ENCODE results near the gene MPZL3. TPM values are rescaled to one million over a fixed set of nuclear protein-coding genes. Genes with fewer than 3 reads are reported as not detected.

The MPZL3 gene
- polyA plus RNA-seq, 1 donor from 2014 or later = 3.6 TPM

- TF ChIP-seq REST (IDR thresholded peaks at IDR 0.05; ENCODE audit: borderline replicate concordance) = no peak
- no peak for TF ChIP-seq POLR2AphosphoS5 (IDR thresholded peaks at IDR 0.05)
- no peak for TF ChIP-seq SMC3 (conservative IDR thresholded peaks at IDR 0.05; ENCODE audit: poor library complexity)
- no peak for TF ChIP-seq EZH2 (IDR thresholded peaks at IDR 0.05; ENCODE audit: borderline replicate concordance, insufficient read depth, low read length, poor library complexity, severe bottlenecking)
- no peak for TF ChIP-seq EP300 (conservative IDR thresholded peaks at IDR 0.05; ENCODE audit: poor library complexity, severe bottlenecking)
- no peak for TF ChIP-seq MXI1 (conservative IDR thresholded peaks at IDR 0.05; ENCODE audit: poor library complexity, severe bottlenecking)
- no peak for TF ChIP-seq TAF1 (IDR thresholded peaks at IDR 0.05; ENCODE audit: low read depth)
- TF ChIP-seq RAD21 (conservative IDR thresholded peaks at IDR 0.05) = no peak
- no peak for TF ChIP-seq CTCF (IDR thresholded peaks at IDR 0.05; ENCODE audit: poor library complexity, severe bottlenecking)
- no peak overlapping the region for H3K4me3 ChIP-seq (ENCODE audit: low read length)
- no peak overlapping the region for H2AFZ ChIP-seq (ENCODE audit: low read depth, low read length)
- H3K4me2 ChIP-seq (ENCODE audit: low read length) = no peak overlapping the region
- no peaks in the 10 kb centered on the region for H4K20me1 ChIP-seq (ENCODE audit: insufficient read depth)
- H3K9me2 ChIP-seq (ENCODE audit: insufficient read depth, low read length) = no peaks in the 10 kb centered on the region
- no peaks in the 10 kb centered on the region for H3K9me3 ChIP-seq (ENCODE audit: low read length)
- no peaks in the 10 kb centered on the region for H3F3A ChIP-seq (ENCODE audit: insufficient read depth, low read length, poor library complexity, severe bottlenecking)
- H3K27ac ChIP-seq (ENCODE audit: low read length) = no peak overlapping the region
- H3K27me3 ChIP-seq (ENCODE audit: insufficient read depth, low read depth, low read length) = no peaks in the 10 kb centered on the region
- no peaks in the 10 kb centered on the region for H3K79me2 ChIP-seq (replicated peaks; ENCODE audit: insufficient read depth, low read length)
- H3K36me3 ChIP-seq (ENCODE audit: insufficient read depth, low read length) = no peaks in the 10 kb centered on the region
- no peak overlapping the region for H3K9ac ChIP-seq (ENCODE audit: low read length)
Observed at GRCh38 chr11:118234833-118235232, 17.3 kb downstream of the MPZL3 start.

- Histone ChIP-seq H3K9ac (ENCODE audit: low read length) (no peak overlapping the region), H3F3A (ENCODE audit: insufficient read depth, low read length, poor library complexity, severe bottlenecking) (no peaks in the 10 kb centered on the region), H2AFZ (ENCODE audit: low read depth, low read length) (no peak overlapping the region), H3K36me3 (ENCODE audit: insufficient read depth, low read length) (no peaks in the 10 kb centered on the region), H3K9me3 (ENCODE audit: low read length) (no peaks in the 10 kb centered on the region), H3K4me3 (ENCODE audit: low read length) (no peak overlapping the region), H3K27me3 (ENCODE audit: insufficient read depth, low read depth, low read length) (no peaks in the 10 kb centered on the region), H3K4me2 (ENCODE audit: low read length) (no peak overlapping the region), H4K20me1 (ENCODE audit: insufficient read depth) (no peaks in the 10 kb centered on the region), H3K9me2 (ENCODE audit: insufficient read depth, low read length) (no peaks in the 10 kb centered on the region), H3K79me2 (replicated peaks; ENCODE audit: insufficient read depth, low read length) (no peaks in the 10 kb centered on the region), H3K27ac (ENCODE audit: low read length) (no peak overlapping the region)
- TF ChIP-seq REST (IDR thresholded peaks at IDR 0.05; ENCODE audit: borderline replicate concordance) = no peak
- no peak for TF ChIP-seq RAD21 (conservative IDR thresholded peaks at IDR 0.05)
- TF ChIP-seq POLR2AphosphoS5 (IDR thresholded peaks at IDR 0.05) = no peak
- TF ChIP-seq MXI1 (conservative IDR thresholded peaks at IDR 0.05; ENCODE audit: poor library complexity, severe bottlenecking) = no peak
- no peak for TF ChIP-seq TAF1 (IDR thresholded peaks at IDR 0.05; ENCODE audit: low read depth)
- TF ChIP-seq CTCF (IDR thresholded peaks at IDR 0.05; ENCODE audit: poor library complexity, severe bottlenecking) = no peak
- no peak for TF ChIP-seq SMC3 (conservative IDR thresholded peaks at IDR 0.05; ENCODE audit: poor library complexity)
- no peak for TF ChIP-seq EZH2 (IDR thresholded peaks at IDR 0.05; ENCODE audit: borderline replicate concordance, insufficient read depth, low read length, poor library complexity, severe bottlenecking)
- no peak for TF ChIP-seq EP300 (conservative IDR thresholded peaks at IDR 0.05; ENCODE audit: poor library complexity, severe bottlenecking)
Observed at GRCh38 chr11:118233850-118234249, 18.3 kb downstream of the MPZL3 start.

Measured in neural cell (in vitro differentiated cells).